GM19099 (cell line): Measurements from ENCODE around the gene ZNF106.

Experiments used
- POLR2A ChIP-seq: IDR thresholded peaks from 3 replicates; pipeline ENCODE4 v1.6.1; 2011; ENCODE audit warnings: low read depth; ENCODE audit not compliant: insufficient read length; ENCODE audit errors: extremely low read depth

The ZNF106 gene

DNA sequence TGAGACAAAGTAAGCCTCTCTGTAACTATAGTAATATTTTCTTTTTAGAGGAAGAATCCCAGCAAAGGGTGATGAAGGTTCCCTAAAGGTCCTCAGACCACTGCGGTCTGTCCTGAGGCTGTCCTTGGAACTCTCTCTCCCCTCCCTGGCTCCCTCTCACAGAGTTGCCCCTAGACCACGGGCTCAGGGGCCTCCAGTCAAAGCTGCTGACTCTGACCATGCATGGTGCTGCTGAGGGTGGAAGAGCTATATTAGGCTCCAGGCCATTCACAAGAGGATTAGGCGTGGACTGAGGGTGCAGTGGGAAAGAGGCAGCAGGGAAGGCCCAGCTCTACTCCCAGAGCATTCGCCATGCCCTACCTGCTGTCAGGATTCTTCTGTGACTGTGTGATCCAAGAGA is 117.0 kb downstream of the ZNF106 start:
- no peak for TF ChIP-seq POLR2A

DNA sequence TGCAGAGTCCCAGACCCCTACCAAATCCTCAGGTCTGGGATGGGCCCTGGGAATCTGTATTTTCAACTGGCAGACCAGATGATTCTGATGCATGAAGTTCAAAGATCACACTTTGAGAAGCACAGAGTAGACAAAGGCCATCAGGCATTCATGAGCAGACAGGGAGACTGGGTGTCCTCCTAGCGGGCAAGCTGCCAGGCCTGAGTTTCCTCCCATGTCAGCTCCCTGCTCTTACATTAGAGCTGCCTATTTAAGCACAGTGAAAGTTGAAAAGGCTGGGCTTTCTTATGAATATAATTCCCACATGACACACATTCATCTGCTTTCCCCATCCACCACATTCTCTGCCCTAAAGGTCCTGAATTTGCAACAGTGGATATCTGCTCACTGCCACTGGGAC is 117.7 kb downstream of the ZNF106 start:
- TF ChIP-seq POLR2A: no peak

DNA sequence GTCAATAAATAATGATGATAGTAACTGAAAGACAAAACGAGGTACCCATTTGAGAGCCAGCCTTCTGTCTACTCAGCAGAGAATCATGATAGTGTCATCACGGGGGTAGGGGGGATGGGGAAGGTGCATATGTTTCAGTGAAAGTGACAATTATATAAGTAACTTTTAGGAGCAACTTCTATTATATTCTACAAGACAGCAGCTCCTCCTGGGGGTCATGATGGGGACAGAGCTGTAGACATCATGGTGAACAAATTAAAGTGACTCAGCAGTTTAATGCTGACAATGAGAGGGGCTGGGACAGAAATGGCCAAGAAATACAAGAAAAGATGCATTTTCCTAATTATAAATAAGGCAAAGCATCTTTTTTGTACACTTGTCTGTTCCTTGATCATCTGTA is 119.8 kb downstream of the ZNF106 start:
- TF ChIP-seq POLR2A: no peak

DNA sequence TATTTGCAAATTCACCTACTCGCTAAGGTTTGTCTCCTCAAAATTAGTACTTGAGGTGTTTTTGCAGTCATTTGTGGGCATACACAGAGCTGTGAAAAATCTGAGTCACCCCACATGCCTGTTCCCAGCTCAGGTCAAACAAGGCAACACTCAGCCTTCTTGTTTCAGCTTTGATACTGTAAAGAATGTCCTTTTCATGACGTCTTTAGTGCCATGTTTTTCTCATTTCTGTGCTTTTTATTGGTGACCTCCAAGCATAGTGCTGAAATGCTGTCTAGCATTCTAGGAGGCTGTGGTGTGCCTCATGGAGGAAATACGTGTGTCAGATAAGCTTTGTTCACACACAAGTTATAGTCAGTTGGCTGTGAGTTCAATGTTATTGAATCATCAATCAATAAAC is 122.8 kb downstream of the ZNF106 start:
- TF ChIP-seq POLR2A: no peak

DNA sequence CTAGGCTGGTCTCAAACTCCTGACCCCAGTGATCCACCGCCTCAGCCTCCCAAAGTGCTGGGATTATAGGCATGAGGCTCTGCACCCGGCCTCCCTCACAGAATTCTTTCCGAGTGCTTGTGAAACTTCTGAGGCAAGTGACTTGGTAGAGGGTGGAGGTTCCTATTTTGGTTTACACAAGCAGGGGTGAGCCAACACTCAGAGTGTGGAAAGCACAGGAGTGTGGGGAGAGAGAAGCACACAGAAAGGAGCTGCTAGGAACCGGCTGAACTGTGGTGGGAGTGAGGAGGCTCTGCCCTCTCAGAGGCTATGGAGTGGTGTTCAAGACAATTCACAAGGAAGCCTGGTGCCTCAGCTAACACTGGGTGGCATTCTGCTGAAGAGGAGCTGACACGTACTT is 123.9 kb downstream of the ZNF106 start:
- no peak for TF ChIP-seq POLR2A

DNA sequence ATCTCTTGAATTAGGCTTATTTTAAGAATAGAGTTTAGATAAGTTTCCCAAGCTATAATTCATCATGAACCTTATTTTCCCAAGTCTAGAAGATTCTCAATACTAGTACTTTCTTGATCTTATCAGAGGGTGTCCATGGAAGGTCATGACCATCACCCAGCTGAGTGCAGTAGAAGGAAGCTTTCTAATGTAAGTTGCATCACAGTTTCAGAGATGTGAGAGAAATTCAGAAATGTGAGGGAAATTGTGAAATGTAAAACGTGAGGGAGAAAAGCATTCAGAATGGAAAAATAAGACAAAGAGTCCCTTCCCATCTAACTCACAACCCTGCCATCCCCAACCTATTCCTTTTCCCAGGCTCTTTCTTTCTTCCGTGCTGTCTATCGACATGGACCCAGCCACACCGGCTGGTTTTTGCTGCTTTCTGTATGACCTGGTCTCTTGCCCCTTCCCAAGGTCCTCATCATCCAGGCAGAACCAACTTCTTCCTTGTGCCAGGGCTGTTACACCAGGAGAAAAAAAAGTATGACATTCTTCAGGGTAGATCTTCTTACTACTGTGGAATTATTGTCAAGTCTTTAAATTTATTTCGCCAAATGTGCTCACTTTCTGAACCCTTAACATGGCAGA is 124.9 kb downstream of the ZNF106 start:
- no peak for TF ChIP-seq POLR2A

DNA sequence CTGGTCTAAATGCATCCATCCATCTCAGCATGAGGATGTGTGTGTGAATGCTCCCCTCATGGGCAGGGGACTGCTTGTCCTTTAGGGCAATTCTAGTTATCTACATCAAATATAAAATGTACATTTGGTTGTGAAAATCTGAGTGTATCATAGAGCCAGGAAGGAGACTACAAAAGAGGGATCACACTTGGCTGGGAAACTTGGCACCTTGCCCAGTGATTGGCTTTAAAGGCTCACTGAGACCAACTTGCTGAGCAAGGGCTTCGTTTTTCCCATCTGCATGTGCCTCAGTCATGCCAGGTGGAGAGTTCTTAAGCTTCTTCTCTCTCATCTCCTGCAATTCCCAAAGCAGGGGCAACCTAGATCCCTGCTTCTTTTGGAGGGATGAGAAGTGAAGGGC is 126.4 kb downstream of the ZNF106 start:
- TF ChIP-seq POLR2A: no peak

DNA sequence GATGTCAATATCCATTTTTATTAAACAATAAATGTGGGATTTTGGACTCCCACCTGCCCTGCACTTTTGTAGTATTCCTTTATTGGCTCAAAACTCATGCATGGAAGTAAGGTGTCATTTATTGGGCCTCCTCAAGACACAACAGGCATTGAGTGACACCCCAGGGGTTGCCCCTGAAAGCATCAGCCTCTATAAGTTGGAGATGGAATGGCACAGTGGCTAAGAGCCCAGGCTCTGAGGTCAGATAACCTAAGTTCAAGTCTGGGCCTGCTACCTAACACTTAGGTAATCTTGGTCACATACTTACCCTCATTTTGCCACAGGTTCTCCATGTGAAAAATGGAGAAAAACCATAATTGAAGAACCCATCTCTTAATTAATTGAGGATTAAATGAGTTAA is 127.0 kb downstream of the ZNF106 start:
- TF ChIP-seq POLR2A: no peak

DNA sequence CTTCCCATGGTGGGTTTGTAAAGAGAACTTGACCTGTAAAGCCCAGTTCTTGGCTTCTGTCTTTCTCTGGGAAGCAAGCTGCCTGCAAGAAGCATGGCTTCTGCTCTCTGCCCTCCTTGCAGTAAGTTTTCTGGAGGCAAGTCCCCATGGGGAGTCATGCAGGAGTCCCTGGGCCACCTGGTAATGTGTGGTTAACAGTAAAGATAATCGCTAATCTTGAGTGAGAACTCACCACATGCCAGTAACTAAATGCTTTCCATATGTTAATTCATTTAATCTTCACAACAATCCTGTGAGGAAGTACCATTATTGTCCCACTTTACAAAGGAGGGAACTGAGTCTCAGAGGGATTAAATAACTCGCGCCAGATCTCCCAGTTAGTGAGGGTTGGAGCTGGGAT is 127.5 kb downstream of the ZNF106 start:
- TF ChIP-seq POLR2A: no peak
